B cell (primary cell): ENCODE measurements around the gene BLID. TPM values are rescaled to one million over a fixed set of nuclear protein-coding genes. Genes with fewer than 3 reads are reported as not detected.

Experiments
- ATAC-seq: fragments of 200-7000 bp; cut with Tn5 transposase; one replicate; pipeline ENCODE4 v1.10.0; 2021; ENCODE audit warnings: low read depth, mild to moderate bottlenecking, moderate number of reproducible peaks, moderate library complexity
- CTCF ChIA-PET: fragments of 350-600 bp; sonication (Branson Sonifier 250); formaldehyde crosslinking; loops from one replicate; lab custom pipeline; 2021; ENCODE audit warnings: antibody characterized with exemption, inconsistent platforms; lab: Charles Lee
- POLR2A ChIA-PET: fragments of 350-600 bp; sonication (Branson Sonifier 250); formaldehyde crosslinking; loops from one replicate; lab custom pipeline; 2021; ENCODE audit warnings: antibody characterized with exemption; lab: Charles Lee
- DNase-seq: peaks from one replicate; pipeline ENCODE4 v3.0.0; 2013
- H2AFZ ChIP-seq: 2 replicates; pipeline ENCODE4 v1.6.1; 2012; ENCODE audit warnings: mild to moderate bottlenecking, low read depth, low read length; ENCODE audit not compliant: insufficient read depth, poor library complexity, severe bottlenecking
- H3K27ac ChIP-seq, 2 donors: 1 replicate in 1 of 2; 2 replicates in 1 of 2; pipeline ENCODE4 v1.5.1; 2012 to 2013; ENCODE audit warnings: low read length in 2 of 2, mild to moderate bottlenecking in 2 of 2, moderate library complexity in 1 of 2
- H3K27me3 ChIP-seq, 4 experiments: fragments of 200-600 bp in 1 of 4; sonication (generic) in 1 of 4; replicated peaks in 1 of 4; 1 replicate in 2 of 4; 2 replicates in 2 of 4; pipeline versions ENCODE4 v1.6.1 to v1.7.0; 2013 to 2016; ENCODE audit warnings: low read length in 3 of 4, mild to moderate bottlenecking in 2 of 4, mixed read lengths in 1 of 4, moderate library complexity in 1 of 4; ENCODE audit not compliant: insufficient read depth in 4 of 4, control insufficient read depth in 3 of 4; ENCODE audit errors: control extremely low read depth in 1 of 4
- H3K36me3 ChIP-seq, 2 experiments: replicated peaks in 1 of 2; 1 replicate in 1 of 2; 2 replicates in 1 of 2; pipeline versions ENCODE4 v1.6.1 to v1.7.1; 2013; ENCODE audit warnings: low read length in 1 of 2; ENCODE audit not compliant: insufficient read depth in 2 of 2, control insufficient read depth in 1 of 2; ENCODE audit errors: control extremely low read depth in 1 of 2, extremely low read depth in 1 of 2
- H3K4me1 ChIP-seq, 2 donors: fragments of 200-600 bp in 1 of 2; sonication (generic) in 1 of 2; 1 replicate in 1 of 2; 2 replicates in 1 of 2; pipeline versions ENCODE4 v1.5.1 to v1.6.1; 2013 to 2017; ENCODE audit warnings: low read length in 2 of 2; ENCODE audit not compliant: control insufficient read depth in 2 of 2, insufficient read depth in 2 of 2
- H3K4me2 ChIP-seq: replicated peaks from 2 replicates; pipeline ENCODE3; 2012; ENCODE audit warnings: mild to moderate bottlenecking, low read depth, low read length; ENCODE audit not compliant: poor library complexity, severe bottlenecking
- H3K4me3 ChIP-seq, 5 experiments: fragments of 200-600 bp in 1 of 5; sonication (generic) in 1 of 5; 1 replicate in 3 of 5; 2 replicates in 2 of 5; pipeline versions ENCODE4 v1.5.1 to v1.7.0; 2011 to 2016; ENCODE audit warnings: low read length in 4 of 5, mild to moderate bottlenecking in 4 of 5, low read depth in 2 of 5, control low read depth in 1 of 5, moderate library complexity in 1 of 5; ENCODE audit not compliant: insufficient read depth in 1 of 5; ENCODE audit errors: control extremely low read depth in 1 of 5, extremely low read depth in 1 of 5
- H3K79me2 ChIP-seq: fragments of 200-600 bp; sonication (generic); one replicate; pipeline ENCODE4 v1.6.0; 2016; ENCODE audit warnings: low read length; ENCODE audit not compliant: control insufficient read depth, insufficient read depth
- H3K9ac ChIP-seq: fragments of 200-600 bp; sonication (generic); 2 replicates; pipeline ENCODE4 v1.6.1; 2017; ENCODE audit warnings: mild to moderate bottlenecking, low read length, moderate library complexity
- H3K9me3 ChIP-seq, 3 donors: one replicate each; pipeline versions ENCODE4 v1.6.1 to v1.7.1; 2013; ENCODE audit warnings: low read length in 2 of 3; ENCODE audit not compliant: control insufficient read depth in 2 of 3, insufficient read depth in 1 of 3; ENCODE audit errors: control extremely low read depth in 1 of 3
- H4K20me1 ChIP-seq: 2 replicates; pipeline ENCODE4 v1.6.0; 2012; ENCODE audit warnings: mild to moderate bottlenecking, low read length; ENCODE audit not compliant: insufficient read depth, control insufficient read depth, poor library complexity, severe bottlenecking
- H3K27ac Mint-ChIP-seq: one replicate; pipeline ENCODE4 v1.8.0; 2021; ENCODE audit warnings: mixed read lengths
- H3K27me3 Mint-ChIP-seq: one replicate; pipeline ENCODE4 v1.8.0; 2021; ENCODE audit warnings: mixed read lengths
- H3K4me1 Mint-ChIP-seq: one replicate; pipeline ENCODE4 v1.8.0; 2021; ENCODE audit warnings: mixed read lengths
- H3K4me3 Mint-ChIP-seq: one replicate; pipeline ENCODE4 v1.8.0; 2021; ENCODE audit warnings: mixed read lengths
- H3K9me3 Mint-ChIP-seq: one replicate; pipeline ENCODE4 v1.8.0; 2022; ENCODE audit warnings: mixed read lengths; ENCODE audit not compliant: insufficient read depth
- EZH2 ChIP-seq: IDR thresholded peaks from 2 replicates; pipeline ENCODE4 v1.6.1; 2012; ENCODE audit warnings: borderline replicate concordance, low read depth, mild to moderate bottlenecking, moderate library complexity, low read length; ENCODE audit not compliant: insufficient read depth, poor library complexity, severe bottlenecking
- WGBS: methylation state at CpG from one replicate; pipeline ENCODE4 v1.1.5; 2013; ENCODE audit warnings: missing lambda C conversion rate; ENCODE audit not compliant: insufficient coverage; 5-methylcytosine and 5-hydroxymethylcytosine counted together
- intact Hi-C: fragments of 100-400 bp; cut with micrococcal nuclease; formaldehyde crosslinking; loops from one replicate; pipeline ENCODE4 v1.10.0; 2022
- polyA plus RNA-seq: library from polyadenylated mRNA; depleted of rRNA; stranded (reverse); fragments of >200 nt; gene quantifications from 2 replicates; pipeline ENCODE4 v1.2.3, GENCODE V29; 2012
- total RNA-seq, 2 donors: library from RNA; stranded (reverse); fragments of 120-200 nt in 1 of 2; gene quantifications; 1 replicate in 1 of 2; 2 replicates in 1 of 2; pipeline versions ENCODE4 v1.2.3 to v1.2.4, GENCODE V29; 2013 to 2022
- TF ChIP-seq, protein P1 (sequence below): fragments of 200-600 bp; IDR thresholded peaks from one replicate; pipeline ENCODE4 v1.8.0; 2022; ENCODE audit warnings: antibody characterized with exemption, mild to moderate bottlenecking

BLID gene
- total and polyA plus RNA-seq, 2 donors (not counting 1 experiment from before 2014, with no cell fraction given), result not detected

DNA sequence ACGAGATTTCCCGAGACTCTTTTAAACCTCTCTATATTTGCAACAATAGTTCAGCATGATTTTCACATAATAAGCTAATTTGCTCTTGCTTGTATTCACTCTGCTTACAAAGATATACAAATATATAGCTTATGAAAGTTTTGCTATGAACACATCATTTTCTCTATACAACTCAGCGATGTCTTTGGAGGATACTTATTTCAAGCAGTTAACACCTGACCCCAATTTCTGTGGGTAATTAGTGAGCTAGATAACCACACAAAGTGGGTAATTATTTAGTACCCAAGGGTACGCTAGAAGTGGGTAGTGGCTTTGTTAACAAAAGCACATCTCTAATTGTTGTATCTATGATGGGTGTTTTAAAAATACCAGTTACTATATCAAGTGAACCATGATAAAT is 12.3 kb downstream of the BLID start:
- H3K4me2 ChIP-seq, result no peak overlapping the region
- Mint-ChIP-seq H3K9me3 (peaks cover 2% of the 10 kb centered on the region), H3K4me1 (peaks cover 9% of the 10 kb centered on the region), H3K4me3 (no peak overlapping the region), H3K27ac (no peak overlapping the region), H3K27me3 (peaks cover 42% of the 10 kb centered on the region)
- ChIA-PET POLR2A (no interaction called here), CTCF (no interaction called here)
- ATAC-seq, result no peak
- intact Hi-C loops, result no loop called here
- no peaks in the 10 kb centered on the region for H3K79me2 ChIP-seq
- H3K27me3 ChIP-seq, result peaks cover 0 to 37% (median 25%) of the 10 kb centered on the region in 4 experiments
- no peaks in the 10 kb centered on the region for H4K20me1 ChIP-seq
- DNase-seq, result no peak
- H3K27ac ChIP-seq, result no peak overlapping the region
- WGBS, result no CpG with 5 or more reads among the region's 4 CpGs
- TF ChIP-seq EZH2, result no peak
- TF ChIP-seq, protein P1, sequence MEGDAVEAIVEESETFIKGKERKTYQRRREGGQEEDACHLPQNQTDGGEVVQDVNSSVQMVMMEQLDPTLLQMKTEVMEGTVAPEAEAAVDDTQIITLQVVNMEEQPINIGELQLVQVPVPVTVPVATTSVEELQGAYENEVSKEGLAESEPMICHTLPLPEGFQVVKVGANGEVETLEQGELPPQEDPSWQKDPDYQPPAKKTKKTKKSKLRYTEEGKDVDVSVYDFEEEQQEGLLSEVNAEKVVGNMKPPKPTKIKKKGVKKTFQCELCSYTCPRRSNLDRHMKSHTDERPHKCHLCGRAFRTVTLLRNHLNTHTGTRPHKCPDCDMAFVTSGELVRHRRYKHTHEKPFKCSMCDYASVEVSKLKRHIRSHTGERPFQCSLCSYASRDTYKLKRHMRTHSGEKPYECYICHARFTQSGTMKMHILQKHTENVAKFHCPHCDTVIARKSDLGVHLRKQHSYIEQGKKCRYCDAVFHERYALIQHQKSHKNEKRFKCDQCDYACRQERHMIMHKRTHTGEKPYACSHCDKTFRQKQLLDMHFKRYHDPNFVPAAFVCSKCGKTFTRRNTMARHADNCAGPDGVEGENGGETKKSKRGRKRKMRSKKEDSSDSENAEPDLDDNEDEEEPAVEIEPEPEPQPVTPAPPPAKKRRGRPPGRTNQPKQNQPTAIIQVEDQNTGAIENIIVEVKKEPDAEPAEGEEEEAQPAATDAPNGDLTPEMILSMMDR, result no peak
- no peak overlapping the region for H3K9ac ChIP-seq
- no peak overlapping the region for H2AFZ ChIP-seq
- H3K4me3 ChIP-seq, result no peak overlapping the region
- H3K36me3 ChIP-seq, result no peaks in the 10 kb centered on the region
- peaks cover 0 to 2% (median 0%) of the 10 kb centered on the region in 3 donors for H3K9me3 ChIP-seq
- H3K4me1 ChIP-seq, result peaks cover 4 to 12% of the 10 kb centered on the region in 2 donors

DNA sequence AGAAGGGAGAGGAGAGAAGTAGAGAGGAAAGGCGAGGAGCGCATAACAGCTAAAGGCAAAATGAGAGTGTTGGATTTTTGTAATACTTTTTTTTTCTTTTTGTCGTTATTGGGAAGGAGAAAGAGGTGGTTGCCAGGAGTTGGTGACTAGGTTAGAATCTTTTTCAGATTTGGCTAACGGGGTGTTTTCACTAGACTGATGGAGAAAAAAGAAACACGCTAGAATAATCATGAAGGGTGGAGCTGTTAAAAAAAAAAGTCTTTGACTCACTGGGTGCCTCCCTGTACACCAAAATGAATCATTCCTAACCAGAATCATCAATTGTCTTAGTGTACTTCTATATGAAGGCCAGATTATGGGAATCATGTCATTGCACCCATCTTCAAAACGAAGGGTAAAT is 12.7 kb downstream of the BLID start:
- WGBS, result 100% methylated on average over 2 of the region's 6 CpGs
- Histone ChIP-seq H3K27me3 (peaks cover 0 to 40% (median 25%) of the 10 kb centered on the region in 4 experiments), H3K9ac (no peak overlapping the region), H3K9me3 (peaks cover 0 to 2% (median 0%) of the 10 kb centered on the region in 3 donors), H3K4me3 (no peak overlapping the region), H2AFZ (no peak overlapping the region), H3K79me2 (no peaks in the 10 kb centered on the region), H4K20me1 (no peaks in the 10 kb centered on the region), H3K4me2 (no peak overlapping the region), H3K36me3 (no peaks in the 10 kb centered on the region), H3K4me1 (peaks cover 4 to 12% of the 10 kb centered on the region in 2 donors), H3K27ac (no peak overlapping the region)
- ATAC-seq (no peak), DNase-seq (no peak)
- TF ChIP-seq EZH2, result no peak
- TF ChIP-seq, protein P1, result no peak
- H3K27ac Mint-ChIP-seq, result no peak overlapping the region
- ChIA-PET CTCF (no interaction called here), POLR2A (no interaction called here)
- intact Hi-C loops, result no loop called here
- H3K27me3 Mint-ChIP-seq, result peaks cover 46% of the 10 kb centered on the region
- H3K4me3 Mint-ChIP-seq, result no peak overlapping the region
- peaks cover 9% of the 10 kb centered on the region for H3K4me1 Mint-ChIP-seq
- H3K9me3 Mint-ChIP-seq, result peaks cover 2% of the 10 kb centered on the region
